HG02759 (cell line): ENCODE measurements around the gene LPCAT4.
"Not testable (repeated sequence)": the region's sequence is repeated elsewhere in the genome, so short reads cannot be mapped to it uniquely, and the experiment has no call there.

Experiments
- ATAC-seq: cut with Tn5 transposase; IDR thresholded peaks from one replicate; pipeline ENCODE4 v1.9.1; 2021; ENCODE audit warnings: mild to moderate bottlenecking, moderate library complexity; ENCODE audit not compliant: unreplicated experiment

The LPCAT4 gene

GRCh38 chr15:34365091-34365825 is 1.7 kb downstream of the LPCAT4 start:
- ATAC-seq, result no peak

- no peak for ATAC-seq
Observed at GRCh38 chr15:34364041-34364440, 3.0 kb downstream of the LPCAT4 start.

DNA sequence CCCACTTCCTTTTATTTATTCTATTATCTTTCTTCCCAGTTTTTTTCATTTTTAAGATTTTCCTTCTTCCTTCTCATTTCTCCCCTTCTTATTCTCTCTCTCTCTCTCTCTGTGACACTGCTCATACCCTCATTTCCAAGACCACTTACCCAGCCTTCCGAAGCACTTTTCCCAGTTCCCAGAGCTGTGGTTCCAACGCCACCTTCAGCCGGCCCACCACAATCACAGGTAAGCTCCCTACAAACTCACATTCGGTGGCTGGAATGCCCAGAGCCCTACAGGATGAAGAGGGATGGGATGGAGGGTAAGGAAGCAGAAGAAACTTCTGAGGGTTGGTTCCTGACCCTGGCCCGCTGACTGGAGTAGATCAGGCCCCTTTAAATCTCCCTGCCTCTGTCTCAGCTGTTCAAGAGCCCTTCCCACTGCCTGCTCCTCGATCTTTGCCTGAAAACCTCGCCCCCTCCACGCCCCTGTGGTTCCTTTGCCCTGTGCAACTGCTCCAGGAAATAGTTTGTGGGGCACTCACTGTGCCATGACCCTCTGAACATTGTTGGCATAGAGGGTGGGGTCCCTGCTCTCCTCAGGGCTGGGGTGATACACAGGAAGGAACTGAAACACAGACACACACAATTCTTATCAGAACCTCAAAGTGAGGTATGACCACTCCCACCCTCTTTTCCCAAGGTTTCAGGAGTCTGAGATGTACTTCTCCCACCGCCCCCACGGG is 4.8 kb downstream of the LPCAT4 start:
- ATAC-seq, result no peak

DNA sequence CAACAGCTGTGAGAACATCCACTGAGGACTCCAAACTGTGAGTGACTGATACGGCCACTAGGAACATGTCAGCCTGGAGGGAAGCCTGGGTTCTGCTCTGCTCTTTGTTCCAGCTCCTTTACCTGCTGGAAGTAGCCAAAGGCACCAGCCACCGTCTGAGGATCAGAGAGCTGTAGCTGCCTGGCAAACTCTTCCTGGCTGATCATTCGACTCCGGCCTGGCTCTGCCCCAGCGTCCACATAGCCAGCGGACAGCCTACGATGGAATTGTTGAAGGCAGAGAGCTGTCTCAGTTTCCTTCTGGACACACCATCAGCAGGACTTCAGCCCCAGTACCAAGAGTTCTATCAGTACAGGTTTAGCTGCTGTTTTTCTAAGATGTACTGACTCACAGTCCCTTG is 5.7 kb downstream of the LPCAT4 start:
- no peak for ATAC-seq

DNA sequence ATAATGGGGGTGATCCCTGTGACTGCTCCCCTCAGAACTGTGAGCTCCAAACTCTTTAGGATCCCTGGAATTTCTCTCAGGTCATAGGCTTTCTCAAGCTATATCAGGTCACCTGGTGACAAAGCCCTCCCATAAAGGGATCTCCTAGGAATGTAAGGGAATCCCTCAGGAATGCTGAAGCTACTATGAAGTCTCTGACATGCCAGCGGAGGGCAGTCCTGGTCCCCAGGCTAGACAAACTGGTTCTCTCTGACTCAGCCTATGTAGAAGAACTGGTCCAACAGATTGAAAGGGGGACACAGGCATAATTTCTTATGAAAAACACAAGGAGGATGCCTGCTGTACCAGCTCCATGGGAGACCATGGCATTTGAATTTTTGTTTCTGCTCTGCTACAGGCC is 6.7 kb downstream of the LPCAT4 start:
- no peak for ATAC-seq

GRCh38 chr15:34359416-34359815 is 7.6 kb downstream of the LPCAT4 start:
- ATAC-seq, result no peak

- no peak for ATAC-seq
Observed at GRCh38 chr15:34358948-34359347, 8.0 kb downstream of the LPCAT4 start.

GRCh38 chr15:34358367-34358766 is 8.6 kb downstream of the LPCAT4 start:
- ATAC-seq, result no peak

DNA sequence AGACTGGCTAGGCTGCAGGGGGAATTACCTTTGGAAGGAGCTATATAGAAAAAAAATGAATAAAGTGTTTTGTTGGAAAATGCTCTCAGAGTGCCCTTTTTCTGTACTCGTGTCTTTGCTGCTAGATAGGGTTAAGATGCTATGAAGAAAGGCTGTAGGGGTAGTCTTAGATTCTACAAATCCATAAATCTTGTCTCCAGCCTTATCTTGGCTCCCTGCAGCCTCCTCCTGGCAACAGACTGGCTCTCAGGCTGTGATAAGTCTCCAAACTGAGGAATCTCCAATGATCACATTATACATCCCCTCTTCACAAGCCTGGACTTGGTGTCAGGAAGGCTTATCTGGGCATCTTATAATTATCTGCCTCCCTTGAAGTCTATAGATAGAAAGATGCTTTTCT is 9.3 kb downstream of the LPCAT4 start:
- no peak for ATAC-seq

DNA sequence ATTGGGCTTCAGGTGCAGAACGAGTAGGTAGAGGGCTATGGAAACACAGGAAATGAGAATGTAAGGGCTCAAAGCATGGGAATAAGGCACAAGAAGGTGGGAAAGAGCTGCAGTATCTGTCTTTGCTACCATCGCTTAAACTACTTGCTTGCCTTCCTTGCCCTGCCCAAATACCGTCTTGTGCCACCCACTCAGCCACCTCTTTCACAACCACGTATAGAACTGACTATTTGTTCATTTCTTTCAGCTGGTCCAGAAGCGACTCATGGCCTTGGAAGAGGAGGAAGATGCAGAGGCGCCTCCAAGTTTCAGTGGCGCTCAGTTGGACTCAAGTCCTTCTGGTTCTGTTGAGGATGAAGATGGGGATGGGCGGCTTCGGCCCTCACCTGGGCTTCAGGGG is 11.8 kb downstream of the LPCAT4 start:
- no peak for ATAC-seq

- no peak for ATAC-seq
Observed at GRCh38 chr15:34354286-34354685, 12.7 kb downstream of the LPCAT4 start.

DNA sequence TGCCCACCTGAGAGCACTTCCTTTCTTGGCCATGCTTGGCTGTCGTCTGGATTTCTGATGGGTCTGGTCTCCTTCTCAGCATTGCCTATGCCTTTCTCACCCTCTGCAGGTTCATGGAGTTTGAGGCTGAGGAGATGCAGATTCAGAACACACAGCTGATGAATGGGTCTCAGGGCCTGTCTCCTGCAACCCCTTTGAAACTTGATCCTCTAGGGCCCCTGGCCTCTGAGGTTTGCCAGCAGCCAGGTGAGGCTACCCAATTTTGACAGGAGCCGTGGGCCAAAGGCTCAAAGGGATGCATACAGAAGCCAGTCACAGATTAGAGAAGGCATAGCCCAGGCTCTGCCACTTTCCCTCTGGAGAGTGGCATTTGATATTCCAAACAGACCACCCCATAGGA is 13.4 kb downstream of the LPCAT4 start:
- no peak for ATAC-seq

DNA sequence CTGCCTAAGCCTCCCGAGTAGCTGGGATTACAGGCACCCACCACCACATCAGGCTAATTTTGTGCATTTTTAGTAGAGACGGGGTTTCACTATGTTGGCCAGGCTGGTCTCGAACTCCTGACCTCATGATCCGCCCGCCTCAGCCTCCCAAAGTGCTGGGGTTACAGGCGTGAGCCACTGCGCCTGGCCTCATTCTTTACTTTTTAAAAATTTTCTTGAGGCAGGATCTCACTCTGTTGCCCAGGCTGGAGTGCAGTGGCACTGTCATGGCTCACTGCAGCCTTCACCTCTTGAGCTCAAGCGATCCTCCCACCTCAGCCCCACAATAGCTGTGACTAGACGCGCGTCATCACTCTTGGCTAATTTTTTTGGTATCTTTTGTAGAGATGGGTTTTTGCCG is 14.0 kb downstream of the LPCAT4 start:
- ATAC-seq, result not testable (repeated sequence)

GRCh38 chr15:34349769-34350168 is 17.2 kb downstream of the LPCAT4 start:
- ATAC-seq, result no peak

- no peak for ATAC-seq
Observed at GRCh38 chr15:34348735-34349300, 18.2 kb downstream of the LPCAT4 start.

- no peak for ATAC-seq
Observed at GRCh38 chr15:34347951-34348638, 18.9 kb downstream of the LPCAT4 start.

- ATAC-seq, result peak; percentile 92
Observed at GRCh38 chr15:34342737-34343575, 24.0 kb downstream of the LPCAT4 start, which contains the start of the genes NOP10 and NUTM1. NOP10 (minus strand) TSS chr15:34343136; CDS start chr15:34343073, 63 bp downstream. NUTM1 (plus strand) TSS chr15:34343315; CDS start chr15:34343697, 382 bp downstream.

DNA sequence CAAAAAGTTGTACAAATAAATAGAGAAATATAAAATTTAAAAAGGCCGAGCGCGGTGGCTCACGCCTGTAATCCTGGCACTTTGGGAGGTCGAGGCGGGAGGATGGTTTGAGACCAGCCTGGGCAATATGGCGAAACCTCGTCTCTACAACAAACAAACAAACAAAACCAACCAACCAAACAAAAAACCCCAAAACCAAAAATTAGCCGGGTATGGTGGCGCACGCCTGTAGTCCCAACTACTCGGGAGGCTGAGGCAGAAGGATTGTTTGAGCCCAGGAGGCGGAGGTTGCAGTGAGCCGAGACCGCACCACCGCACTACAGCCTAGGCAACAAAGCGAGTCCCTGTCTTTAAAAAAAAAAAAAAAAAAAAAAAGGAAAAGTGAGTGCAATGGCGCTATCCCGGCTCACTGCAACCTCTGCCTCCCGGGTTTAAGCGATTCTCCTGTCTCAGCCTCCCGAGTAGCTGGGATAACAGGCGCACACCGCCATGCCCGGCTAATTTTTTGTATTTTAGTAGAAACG is 24.7 kb downstream of the LPCAT4 start:
- not testable (repeated sequence) for ATAC-seq

- no peak for ATAC-seq
Observed at GRCh38 chr15:34341381-34342212, 25.4 kb downstream of the LPCAT4 start.
